Measurements from ENCODE around the gene MPPED2. TPM values are rescaled to one million over a fixed set of nuclear protein-coding genes. Genes with fewer than 3 reads are reported as not detected.

The MPPED2 gene
- total and polyA plus RNA-seq, 7 donors = 0.80 to 19.1 (median 6.8) TPM; not detected in 2

DNA sequence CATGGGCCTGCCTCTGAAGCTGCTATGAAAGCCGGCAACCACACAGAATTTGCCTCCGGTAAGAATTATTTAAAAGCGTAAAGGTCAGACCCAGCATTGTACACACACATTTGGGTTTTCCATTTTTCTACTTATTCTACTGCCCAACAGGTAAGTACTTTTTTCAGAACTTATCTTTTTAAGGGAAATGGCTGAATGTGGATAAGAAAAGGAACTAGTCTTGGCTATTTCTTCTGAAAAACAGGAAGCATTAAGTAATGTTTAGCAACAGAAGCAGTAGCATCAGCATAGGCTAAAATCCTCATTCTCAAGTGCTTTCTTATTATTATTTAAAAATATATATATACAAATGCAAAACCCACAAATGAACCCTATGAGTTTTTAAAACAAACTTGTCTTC, 103.1 kb downstream of the MPPED2 start:
- no peaks in the 10 kb centered on the region for H3K27me3 ChIP-seq
- WGBS, 2 donors = 24 to 31% methylated on average over 3 of the region's 3 CpGs
- peaks cover 0 to 67% (median 53%) of the 10 kb centered on the region in 4 donors for H3K4me1 ChIP-seq
- intact Hi-C loops (cut with DNase I) = no loop called here
- no peaks in the 10 kb centered on the region for H3K9me3 ChIP-seq
- no peak for DNase-seq
- TF ChIP-seq, protein P1, sequence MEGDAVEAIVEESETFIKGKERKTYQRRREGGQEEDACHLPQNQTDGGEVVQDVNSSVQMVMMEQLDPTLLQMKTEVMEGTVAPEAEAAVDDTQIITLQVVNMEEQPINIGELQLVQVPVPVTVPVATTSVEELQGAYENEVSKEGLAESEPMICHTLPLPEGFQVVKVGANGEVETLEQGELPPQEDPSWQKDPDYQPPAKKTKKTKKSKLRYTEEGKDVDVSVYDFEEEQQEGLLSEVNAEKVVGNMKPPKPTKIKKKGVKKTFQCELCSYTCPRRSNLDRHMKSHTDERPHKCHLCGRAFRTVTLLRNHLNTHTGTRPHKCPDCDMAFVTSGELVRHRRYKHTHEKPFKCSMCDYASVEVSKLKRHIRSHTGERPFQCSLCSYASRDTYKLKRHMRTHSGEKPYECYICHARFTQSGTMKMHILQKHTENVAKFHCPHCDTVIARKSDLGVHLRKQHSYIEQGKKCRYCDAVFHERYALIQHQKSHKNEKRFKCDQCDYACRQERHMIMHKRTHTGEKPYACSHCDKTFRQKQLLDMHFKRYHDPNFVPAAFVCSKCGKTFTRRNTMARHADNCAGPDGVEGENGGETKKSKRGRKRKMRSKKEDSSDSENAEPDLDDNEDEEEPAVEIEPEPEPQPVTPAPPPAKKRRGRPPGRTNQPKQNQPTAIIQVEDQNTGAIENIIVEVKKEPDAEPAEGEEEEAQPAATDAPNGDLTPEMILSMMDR (IDR thresholded peaks at IDR 0.05) = no peak
- TF ChIP-seq POLR2AphosphoS5 (IDR thresholded peaks at IDR 0.05) (no peak), EP300 (IDR thresholded peaks at IDR 0.05) (no peak), POLR2A (IDR thresholded peaks at IDR 0.05) (no peak)
- H3K36me3 ChIP-seq = no peaks in the 10 kb centered on the region
- peak overlapping the region in 2 of 4 donors; percentile 7 to 33 for H3K27ac ChIP-seq
- H3K4me3 ChIP-seq = no peak overlapping the region

GRCh38 chr11:30481796-30482195, 104.4 kb downstream of the MPPED2 start:
- WGBS, 2 donors = 27 to 67% methylated on average over 4 of the region's 4 CpGs
- Histone ChIP-seq H3K36me3 (no peaks in the 10 kb centered on the region), H3K27ac (peak overlapping the region in 3 of 4 donors; percentile 4 to 73 (median 73)), H3K9me3 (no peaks in the 10 kb centered on the region), H3K27me3 (no peaks in the 10 kb centered on the region), H3K4me1 (peaks cover 0 to 57% (median 43%) of the 10 kb centered on the region in 4 donors), H3K4me3 (no peak overlapping the region)
- no peak for DNase-seq
- TF ChIP-seq POLR2AphosphoS5 (IDR thresholded peaks at IDR 0.05) (no peak), POLR2A (IDR thresholded peaks at IDR 0.05) (no peak), EP300 (IDR thresholded peaks at IDR 0.05) (no peak)
- TF ChIP-seq, protein P1 (IDR thresholded peaks at IDR 0.05) = no peak
- intact Hi-C loops (cut with DNase I) = loop anchor here (2.0 kb wide), 1 partner anchor 103 kb away; no protein-coding TSS in a partner anchor

DNA sequence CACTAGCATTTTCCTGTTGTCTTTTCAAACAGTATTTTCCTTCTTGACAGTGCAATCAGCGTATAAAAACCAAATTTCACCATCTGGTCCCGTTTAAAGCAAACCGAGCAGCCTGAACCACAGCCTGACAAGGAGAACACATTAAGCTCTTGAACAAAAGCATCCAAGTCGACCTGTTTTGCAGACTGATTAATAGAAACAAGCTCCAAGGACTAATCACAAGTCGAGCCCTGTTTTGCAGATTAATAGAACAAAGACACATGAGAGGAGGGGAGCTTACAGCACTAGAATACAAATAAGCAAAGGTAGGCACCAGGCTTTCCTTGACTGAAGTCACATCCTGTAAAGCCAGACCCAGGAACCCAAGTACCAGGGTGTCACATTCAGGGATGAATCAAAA, 104.8 kb downstream of the MPPED2 start:
- TF ChIP-seq EP300 (IDR thresholded peaks at IDR 0.05) = no peak
- TF ChIP-seq POLR2A (IDR thresholded peaks at IDR 0.05) = no peak
- TF ChIP-seq, protein P1 (IDR thresholded peaks at IDR 0.05) = no peak
- TF ChIP-seq POLR2AphosphoS5 (IDR thresholded peaks at IDR 0.05) = no peak
- Histone ChIP-seq H3K27me3 (no peaks in the 10 kb centered on the region), H3K4me1 (peaks cover 0 to 53% (median 43%) of the 10 kb centered on the region in 4 donors), H3K36me3 (no peaks in the 10 kb centered on the region), H3K4me3 (no peak overlapping the region), H3K9me3 (no peaks in the 10 kb centered on the region), H3K27ac (peak overlapping the region in 3 of 4 donors; percentile 4 to 73 (median 73))
- no peak for DNase-seq
- WGBS, 2 donors = 63 to 71% methylated on average over 5 of the region's 5 CpGs
- intact Hi-C loops (cut with DNase I) = loop anchor here (2.0 kb wide), 1 partner anchor 103 kb away; no protein-coding TSS in a partner anchor

GRCh38 chr11:30479899-30480298, 106.3 kb downstream of the MPPED2 start:
- no peaks in the 10 kb centered on the region for H3K36me3 ChIP-seq
- TF ChIP-seq POLR2AphosphoS5 (IDR thresholded peaks at IDR 0.05) = no peak
- TF ChIP-seq, protein P1 (IDR thresholded peaks at IDR 0.05) = no peak
- TF ChIP-seq EP300 (IDR thresholded peaks at IDR 0.05) = no peak
- no peak for TF ChIP-seq POLR2A (IDR thresholded peaks at IDR 0.05)
- H3K9me3 ChIP-seq = no peaks in the 10 kb centered on the region
- WGBS, 2 donors = 80 to 82% methylated on average over 4 of the region's 4 CpGs
- H3K4me3 ChIP-seq = no peak overlapping the region
- peaks cover 0 to 52% (median 43%) of the 10 kb centered on the region in 4 donors for H3K4me1 ChIP-seq
- H3K27me3 ChIP-seq = no peaks in the 10 kb centered on the region
- no peak for DNase-seq
- intact Hi-C loops (cut with DNase I) = loop anchor here (2.0 to 5.0 kb wide), 2 partner anchors 43 to 105 kb away; no protein-coding TSS in a partner anchor
- H3K27ac ChIP-seq = peak overlapping the region in 3 of 4 donors; percentile 65 to 73 (median 73)
